Esophagus mucosa (tissue), 1 donor: ENCODE data around the gene GJC2. TPM values are rescaled to one million over a fixed set of nuclear protein-coding genes. Genes with fewer than 3 reads are reported as not detected.
A peak's percentile ranks its signal among the peaks of the same experiment; 100 is the strongest.
"Not testable (repeated sequence)": the region's sequence is repeated elsewhere in the genome, so short reads cannot be mapped to it uniquely, and the experiment has no call there.

Experiments used
- ATAC-seq: fragments of 200-7000 bp; cut with Tn5 transposase; one replicate; pipeline ENCODE4 v1.9.1; 2020
- total RNA-seq: library from RNA; stranded (reverse); gene quantifications from one replicate; pipeline ENCODE4 v1.2.4, GENCODE V29; 2023
- donor health status: DM: yes; HTN: yes; CAD: no.

Gene GJC2
- total RNA-seq: 0.44 TPM

DNA sequence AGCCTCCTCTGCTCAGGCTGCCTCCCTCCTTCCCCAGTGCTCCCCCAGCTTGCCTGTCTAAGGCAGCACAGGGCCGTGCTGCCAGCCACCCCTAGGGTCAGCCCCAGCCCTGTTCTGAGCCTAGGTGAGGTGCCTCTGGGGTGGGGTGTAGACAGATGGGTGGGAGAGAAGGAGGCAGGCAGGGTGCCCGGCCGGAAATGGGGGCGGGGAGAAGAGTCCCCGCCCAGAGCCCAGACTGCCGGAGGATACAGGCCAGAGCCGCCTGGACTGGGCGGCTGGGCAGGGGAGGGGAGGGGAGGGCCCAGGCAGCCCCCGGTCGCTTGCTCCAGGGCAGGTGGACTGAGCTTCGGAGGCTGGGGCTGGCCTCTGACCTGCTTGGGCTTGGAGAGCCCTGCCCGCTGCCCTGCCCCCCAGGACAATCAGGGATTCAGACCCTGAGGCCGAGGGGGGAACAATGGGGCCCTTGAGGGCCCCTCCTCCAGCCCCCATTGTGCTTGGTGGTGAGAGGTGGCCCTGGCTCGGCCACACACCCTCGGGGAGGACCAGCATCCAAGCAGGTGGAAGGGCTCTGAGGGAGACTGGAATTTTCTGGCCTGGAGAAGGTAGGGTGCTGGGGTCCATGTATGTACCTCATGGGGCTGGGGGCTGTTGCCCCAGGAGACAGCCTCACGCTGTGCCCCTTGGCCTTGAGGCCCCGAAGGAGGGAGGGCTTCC lies at the start of gene GJC2:
Gene GJC2 (plus strand): TSS at position 525 of the 714 bp plus-strand sequence. CDS start 7,829 bp downstream, outside the sequence.
- peak; percentile 14 for ATAC-seq

DNA sequence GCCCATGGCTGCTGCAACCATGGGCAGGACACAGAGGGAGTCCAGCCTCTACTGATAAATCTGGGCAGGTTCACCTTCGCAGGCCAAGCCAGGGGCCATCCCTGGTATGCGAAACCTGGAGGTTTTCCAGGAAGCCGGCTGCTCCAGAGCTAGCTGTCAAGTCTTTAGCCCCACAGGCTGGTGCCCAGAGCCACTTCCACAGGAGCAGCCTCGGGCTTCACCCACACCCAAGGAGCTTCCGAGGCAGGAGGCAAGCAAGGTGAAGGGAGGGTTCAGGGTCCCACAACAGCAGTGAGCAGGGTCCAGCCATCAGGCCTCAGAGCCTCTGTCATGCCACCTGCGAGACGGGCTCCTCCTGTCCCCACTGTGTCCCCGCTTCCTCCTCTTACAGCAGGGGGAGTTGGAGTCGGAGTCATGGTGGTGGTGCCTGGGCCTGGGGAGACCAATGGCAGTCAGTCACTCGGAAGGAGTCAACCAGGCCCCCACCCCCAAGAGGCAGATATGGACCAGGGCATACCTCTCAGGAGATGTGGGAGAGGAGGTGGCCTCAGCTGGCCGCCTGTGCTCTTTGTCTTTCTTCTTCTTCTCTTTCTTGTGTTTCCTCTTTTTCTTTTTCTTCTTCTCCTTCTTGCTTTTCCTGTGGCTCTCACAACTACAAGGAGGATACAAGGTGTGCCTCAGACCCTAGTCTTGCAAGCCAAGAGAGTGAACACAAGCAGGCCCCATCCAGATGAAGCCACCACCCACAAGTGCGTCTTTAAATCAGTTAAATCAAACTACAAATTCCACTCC lies 48.7 kb upstream of the GJC2 start:
- no peak for ATAC-seq

DNA sequence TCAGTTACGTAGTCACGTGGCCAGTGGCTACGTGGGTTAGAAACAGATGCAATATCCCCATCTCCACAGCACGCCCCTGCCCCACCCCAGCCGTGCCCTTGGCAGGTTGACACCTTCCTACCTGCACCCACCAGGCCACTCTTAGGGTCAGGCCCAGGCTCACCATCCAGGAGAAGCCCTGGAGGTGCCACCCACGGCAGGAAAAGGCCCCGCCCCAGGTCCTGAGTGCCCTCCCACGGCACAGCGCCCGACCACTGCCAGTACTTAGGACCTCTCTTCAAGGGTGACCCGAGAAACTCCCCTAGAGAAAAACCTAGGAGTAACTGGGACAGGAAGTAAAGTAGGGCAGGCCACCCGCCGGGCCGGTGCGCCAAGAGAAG lies 48.1 kb upstream of the GJC2 start:
- ATAC-seq: peak; percentile 7

DNA sequence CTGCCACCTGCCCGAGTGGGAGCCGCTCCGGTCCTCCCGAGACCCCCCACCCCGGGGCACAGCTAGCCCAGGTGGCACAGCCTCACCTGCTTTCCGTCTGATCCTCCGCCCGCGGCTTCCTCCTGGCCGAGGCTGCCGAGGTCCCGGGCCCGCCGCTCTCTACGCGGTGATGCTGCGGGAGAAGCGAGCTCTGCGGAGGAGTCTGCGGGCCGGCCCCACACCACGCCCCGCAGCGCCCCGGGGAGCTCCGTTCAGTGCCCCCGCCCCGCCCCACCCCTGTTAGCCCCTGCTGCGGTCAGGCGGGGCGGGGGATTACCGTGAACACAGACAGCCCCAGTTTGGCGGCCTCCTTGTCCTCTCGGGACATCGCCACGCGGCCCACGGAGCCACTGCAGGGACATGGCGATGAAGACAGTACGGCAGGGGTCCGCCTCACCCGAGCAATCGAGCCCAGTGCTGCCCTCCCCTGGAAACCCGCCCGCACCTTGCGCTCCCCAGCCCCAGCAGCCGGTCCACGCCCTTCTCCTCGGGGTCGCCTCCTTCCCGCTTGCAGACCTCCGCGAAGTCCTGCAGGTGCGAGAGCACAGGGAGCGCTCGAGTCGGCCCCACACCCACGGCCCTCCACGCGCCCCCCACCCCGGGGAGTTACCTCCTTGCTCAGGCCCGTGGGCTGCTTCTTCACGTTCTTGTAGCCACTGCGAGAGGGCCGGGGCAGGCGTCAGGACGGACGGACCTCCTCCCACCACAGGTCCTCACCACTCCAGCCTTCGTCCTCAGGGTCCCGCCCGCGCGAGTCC lies 47.5 kb upstream of the GJC2 start:
- peak; percentile 44 for ATAC-seq

DNA sequence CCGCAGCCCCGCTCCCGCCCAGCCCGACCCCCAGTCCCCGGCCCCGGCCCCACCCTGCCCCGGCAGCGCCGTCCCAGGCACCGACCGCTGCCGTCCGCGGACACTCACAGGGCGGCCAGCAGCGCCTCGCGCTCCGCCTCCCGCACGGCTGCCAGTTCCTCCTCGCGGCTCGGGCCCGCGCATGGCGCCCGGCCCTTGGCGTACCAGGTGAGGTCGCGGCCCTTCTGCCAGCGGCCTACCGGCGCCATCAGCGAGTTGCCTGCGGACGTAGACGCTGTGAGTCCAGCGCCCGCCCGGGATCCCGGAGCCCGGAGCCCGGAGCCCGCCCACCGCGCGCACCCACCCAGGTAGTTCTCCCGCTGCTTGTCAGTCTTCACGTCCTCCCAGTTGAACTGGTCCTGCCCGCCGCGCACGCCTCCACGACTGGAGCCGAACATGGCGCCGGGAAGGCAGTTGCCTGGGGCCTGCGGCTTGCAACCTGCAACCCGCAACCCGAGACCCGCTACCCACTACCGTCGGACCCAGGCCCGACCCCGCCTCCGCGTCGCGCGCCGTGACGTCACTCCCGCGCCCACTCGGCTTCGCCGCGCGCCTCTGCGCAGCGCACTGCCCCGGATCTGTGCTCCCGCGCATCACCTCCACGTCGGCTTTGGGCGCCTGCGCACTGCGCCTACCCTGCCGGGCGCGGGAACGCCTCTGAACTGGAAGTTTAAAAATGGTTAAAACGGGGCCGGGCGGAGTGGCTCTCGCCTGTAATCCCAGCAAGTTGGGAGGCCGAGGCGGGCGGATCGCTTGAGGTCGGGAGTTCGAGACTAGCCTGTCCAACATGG lies 46.7 kb upstream of the GJC2 start, which contains the start of gene C1orf35:
Gene C1orf35 (minus strand): TSS at position 535 of the 830 bp plus-strand sequence. CDS start 98 bp downstream, at position 437.
- peak; percentile 86 for ATAC-seq

DNA sequence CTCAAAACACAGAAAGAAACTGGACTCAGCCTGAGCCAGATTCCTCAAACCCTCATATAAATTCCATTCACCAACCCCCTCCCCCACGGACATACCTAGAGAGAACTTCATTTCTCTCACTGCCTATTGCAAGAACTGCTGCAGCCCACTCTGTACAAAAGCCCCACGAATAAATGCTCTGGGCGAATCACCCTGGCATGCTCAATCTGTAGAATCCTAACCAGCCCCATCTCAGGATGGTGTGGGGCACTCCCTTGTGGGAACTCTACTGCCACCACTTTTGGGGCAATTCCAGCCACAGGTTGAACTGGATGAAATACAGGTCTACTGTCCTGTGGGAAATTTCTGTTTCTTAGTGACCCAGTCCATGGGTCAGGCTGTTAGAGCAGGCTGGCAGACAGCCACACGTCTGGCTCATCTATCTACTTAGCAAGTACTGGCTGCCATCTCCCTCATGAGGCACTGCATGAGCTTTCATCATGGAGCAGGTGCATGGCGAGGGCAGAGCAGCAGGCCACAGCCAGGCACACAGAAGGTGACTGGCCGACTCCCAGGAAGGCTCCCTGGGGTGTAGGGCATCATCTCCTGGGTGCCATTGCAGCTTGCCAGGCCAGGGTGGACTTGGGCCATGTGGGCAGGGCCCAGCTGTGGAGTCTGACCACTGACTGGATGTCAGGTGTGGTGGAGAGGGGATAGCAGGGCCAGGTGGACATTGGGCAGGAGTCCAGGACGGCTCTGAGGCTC lies 45.0 kb upstream of the GJC2 start:
- no peak for ATAC-seq

DNA sequence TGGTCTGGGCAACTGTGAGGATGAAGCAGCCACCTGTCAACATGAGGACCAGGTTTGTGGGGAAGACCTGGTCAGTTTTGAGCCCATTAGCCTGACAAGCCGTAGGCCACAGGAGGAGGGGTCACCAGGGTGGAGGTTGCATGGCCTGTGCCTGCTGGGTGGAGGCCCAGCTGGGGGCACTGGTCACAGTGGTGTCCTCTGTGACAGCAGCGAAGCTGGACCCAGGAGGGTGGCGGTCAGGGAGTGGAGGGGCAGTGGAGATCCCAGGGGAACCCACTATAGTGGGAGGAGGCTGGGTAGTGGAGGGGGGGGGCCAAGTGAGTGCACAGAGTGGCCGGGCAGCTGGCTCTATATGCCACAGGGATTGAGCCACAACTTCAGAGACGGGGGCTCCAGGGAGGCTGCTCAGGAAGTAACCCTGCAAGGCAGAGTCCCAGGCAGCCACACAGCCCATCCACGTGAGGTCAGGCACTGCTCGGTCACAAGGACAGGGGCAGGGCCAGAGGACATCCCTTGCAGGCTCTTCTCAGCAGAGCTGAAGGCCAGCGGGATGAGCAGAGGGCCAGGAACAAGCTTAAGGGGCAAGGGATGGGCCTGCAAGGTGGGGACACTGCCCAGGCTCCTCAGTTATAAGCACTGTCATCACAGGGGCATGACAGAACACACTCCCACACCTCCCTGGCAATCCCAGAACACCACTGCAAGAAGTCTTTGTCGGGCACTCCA lies 44.3 kb upstream of the GJC2 start:
- no peak for ATAC-seq

DNA sequence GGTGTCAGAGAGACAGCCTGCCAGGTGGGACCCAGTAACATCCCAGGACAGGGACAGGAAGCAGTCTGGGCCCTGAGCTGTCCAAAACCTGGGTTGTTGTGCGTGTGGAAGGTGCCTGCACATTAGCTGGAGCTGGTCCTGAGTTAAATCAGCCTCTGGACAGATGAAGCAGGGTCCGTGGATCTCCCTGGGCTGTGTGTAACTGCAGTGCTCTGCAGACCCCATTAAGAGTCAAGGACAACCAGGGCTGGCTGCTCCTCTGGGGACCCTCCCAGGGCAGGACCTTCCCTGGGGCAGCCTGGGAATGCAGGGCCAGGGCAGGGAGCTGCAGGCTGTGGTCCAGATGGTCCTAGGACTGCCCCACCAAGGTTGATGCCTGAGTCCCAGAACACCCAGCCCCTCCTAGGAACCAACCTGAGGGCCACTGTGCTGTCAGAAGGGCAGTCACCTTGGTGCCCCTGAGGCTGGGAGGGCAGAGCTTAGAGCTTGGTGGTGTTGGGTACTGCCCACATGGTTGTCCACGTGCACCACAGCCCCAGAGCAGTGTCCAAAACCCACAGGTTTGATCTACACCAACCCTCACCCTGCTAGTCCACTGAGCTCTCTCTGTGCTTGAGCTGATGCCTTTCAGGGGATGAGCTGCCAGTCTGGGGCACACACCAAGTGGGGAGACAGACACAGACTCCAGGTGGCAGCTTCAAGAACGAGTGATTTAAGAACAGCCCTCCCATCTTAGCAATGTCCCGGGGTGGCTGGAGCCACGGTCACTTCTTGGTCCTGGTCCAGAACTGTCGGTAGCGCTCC lies 43.5 kb upstream of the GJC2 start:
- ATAC-seq: no peak

DNA sequence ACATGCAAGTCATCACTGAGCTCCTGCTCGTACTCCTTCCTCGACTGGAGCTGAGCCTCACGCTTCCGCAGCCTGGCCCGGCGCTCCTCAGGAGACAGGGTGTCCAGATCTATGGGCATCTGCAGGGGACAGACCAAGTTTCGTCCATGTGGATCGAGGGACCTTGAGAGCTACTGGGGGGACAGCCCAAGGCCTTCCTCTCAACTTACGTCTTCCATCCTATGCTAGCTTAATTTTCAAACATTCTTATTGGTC lies 43.0 kb upstream of the GJC2 start:
- ATAC-seq: no peak

DNA sequence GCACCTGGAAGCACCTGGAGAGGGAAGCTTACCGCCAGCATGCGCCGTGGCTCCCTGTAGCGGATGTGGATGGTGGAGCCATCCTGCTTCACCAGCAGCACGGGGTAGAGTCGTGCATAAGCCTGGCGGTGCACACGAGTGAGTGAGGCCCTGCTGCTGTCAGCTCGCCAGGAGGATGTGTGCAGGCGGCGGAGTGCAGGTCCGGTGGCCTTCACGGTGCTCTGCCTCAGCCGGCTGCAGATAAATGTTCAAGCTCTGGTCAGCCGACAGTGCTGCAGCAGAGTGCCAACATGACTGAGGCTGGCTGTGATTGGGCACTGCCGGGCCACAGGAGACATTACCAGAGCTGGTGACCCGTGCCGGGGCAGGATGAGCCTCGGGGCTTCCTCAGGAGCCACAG lies 42.1 kb upstream of the GJC2 start:
- ATAC-seq: no peak

DNA sequence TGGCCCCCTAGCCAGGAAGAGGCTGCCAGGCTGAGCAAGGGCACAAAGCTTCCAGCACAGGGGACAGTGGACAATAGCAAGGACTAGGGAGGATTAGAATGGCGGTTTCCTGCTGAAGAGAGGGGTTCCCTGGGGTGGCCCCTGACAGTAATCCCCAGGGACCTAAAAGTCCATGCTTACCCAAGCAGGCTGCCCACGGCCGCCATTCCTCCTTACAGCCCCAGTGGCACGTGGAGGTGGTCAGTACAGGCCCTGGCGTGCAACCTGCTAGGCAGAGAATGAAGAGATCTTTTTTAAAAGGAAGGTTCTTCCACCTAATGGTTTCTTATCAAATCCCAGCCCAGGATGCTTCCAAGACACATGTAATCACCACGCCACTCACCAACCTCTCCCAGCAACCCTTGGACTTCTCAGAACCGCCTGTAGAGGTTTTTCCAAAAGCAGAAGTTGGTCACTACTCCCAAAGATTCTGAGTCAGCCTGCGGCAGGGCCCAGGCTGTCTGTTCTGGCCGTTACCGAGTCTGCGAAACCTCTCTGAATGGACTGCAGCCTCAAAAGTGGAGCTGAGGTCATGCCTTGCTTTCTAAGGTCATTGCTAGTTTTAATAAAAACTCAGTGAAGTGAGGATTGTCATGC lies 41.6 kb upstream of the GJC2 start:
- no peak for ATAC-seq

DNA sequence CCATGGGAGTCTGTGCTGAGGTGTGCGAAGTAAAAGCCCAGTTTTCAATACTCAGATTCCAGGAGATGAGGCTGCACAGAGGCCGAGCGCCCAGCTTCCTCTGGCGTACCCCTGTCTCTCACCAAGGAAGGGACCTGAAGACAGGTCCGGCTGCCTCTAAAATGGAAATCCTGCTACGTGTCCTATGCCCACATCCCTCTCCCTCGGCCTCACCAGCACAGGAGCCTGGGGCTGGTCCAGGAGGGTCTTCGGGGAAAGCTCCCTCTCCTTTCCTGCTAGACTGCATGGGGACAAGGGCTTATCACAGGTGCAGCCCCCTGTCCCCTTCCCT lies 41.0 kb upstream of the GJC2 start:
- no peak for ATAC-seq

DNA sequence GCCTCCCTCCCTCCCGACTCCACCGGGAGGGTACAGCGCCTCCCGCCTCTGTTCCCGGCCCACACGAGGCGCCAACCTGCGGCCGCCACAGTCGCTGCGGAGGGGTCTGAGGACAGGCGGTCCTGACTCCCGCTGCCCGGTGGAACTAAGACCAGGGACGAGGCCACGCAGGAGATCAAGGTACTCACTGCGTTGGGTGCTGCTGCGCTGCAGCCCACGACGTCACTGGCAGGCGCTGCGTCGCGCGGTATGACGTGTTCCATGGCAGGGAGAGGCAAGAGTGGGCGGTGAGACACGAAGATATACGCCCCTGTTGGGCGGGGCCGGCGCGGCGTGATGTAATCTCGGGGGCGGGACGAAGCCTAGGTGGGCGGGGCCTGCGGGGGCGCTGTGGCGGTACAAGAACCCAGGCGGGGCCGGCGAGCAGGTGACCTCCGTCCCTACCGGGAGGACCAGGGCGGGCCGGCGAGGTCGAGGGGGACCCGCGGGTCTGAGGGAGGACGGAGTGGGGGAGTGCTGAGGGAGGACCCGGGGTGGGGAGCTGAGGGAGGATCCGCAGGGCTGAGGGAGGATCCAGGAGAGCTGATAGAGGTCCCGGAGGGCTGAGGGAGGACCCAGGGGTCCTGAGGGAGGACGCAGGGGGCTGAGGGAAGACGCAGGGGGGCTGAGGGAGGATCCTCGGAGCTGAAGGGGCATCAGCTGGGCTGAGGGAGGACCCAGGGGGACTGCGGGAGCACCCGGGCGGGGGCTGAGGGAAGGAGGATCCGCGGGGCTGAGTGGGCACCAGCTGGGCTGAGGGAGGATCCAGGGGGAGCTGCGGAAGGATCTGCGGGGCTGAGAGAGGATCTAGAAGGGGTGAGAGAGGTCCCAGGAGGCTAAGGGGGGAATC lies 40.4 kb upstream of the GJC2 start, which contains the start of gene MRPL55:
Gene MRPL55 (minus strand): TSS at position 227 of the 889 bp plus-strand sequence. CDS start 1,039 bp downstream, outside the sequence.
- peak; percentile 98 for ATAC-seq

DNA sequence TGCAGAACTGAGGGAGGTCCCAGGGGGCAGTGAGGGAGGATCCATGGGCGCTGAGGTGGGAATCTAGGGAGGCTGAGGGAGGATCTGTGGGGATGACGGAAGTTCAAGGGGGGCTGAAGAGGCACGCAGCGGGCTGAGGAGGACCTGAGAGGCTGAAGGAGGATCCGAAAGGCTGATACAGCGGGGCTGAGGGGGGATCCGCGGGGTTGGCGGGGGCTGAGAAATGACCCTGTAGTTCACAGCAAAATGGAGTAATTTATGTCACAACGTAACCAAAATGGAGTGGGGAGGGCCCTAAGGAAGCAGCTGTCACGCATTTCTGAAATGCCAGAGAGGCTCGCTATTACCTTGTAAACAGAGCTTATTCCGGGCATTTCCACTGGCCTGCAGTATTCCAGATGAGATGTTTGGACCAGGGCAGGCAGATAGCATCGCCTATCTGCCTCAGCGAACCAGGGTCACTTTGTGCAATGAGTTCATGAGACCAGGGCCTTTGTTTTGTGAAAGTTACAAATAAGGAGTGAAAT lies 39.7 kb upstream of the GJC2 start:
- no peak for ATAC-seq

DNA sequence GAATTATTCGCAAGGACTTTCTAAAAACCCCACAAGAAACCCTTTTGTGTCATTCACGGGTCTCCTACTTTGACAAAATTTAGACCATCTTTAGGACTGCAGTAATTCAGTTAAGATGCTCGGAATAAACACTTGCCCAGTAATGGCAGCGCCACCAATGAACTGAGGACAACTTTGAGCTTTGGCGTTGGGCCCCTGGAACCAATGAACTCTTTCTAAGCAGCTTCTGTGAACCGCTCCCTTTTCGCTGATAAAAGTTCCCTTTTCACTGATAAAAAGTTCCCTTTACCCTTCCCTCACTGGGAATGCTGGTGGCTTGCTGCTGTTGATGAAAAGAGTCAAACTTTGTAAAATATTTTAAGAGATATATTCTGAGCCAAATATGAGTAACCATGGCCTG lies 39.2 kb upstream of the GJC2 start:
- ATAC-seq: no peak

DNA sequence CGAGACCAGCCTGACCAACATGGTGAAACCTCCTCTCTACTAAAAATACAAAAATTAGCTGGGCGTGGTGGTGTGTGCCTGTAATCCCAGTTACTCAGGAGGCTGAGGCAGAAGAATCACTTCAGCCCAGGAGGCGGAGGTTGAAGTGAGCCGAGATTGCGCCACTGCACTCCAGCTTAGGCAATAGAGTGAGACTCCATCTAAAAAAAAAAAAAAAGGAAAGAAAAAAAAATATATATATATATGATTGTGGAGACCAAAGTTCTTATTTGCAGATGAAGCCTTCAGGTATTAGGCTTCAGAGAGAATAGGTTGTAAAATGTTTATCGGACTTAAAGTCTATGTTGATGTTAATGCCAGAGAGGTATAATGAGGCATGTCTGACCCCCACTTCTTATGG lies 38.4 kb upstream of the GJC2 start:
- ATAC-seq: not testable (repeated sequence)

DNA sequence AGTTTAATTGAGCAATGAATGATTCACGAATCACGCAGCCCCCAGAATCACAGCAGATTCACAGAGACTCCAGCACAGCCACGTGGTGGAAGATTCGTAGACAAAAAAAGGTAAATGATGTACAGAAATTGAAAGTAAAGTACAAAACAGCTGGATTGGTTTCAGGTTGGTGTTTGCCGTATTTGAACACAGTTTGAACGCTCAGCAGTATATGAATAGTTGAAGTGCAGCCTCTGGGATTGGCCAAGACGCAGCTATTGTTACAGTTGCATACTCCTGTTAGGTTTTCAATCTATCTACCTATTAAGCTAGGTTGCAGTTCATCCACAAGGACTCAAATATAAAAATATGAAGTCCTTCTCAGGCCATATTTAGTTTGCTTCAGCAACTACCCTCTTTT lies 37.6 kb upstream of the GJC2 start:
- ATAC-seq: no peak

DNA sequence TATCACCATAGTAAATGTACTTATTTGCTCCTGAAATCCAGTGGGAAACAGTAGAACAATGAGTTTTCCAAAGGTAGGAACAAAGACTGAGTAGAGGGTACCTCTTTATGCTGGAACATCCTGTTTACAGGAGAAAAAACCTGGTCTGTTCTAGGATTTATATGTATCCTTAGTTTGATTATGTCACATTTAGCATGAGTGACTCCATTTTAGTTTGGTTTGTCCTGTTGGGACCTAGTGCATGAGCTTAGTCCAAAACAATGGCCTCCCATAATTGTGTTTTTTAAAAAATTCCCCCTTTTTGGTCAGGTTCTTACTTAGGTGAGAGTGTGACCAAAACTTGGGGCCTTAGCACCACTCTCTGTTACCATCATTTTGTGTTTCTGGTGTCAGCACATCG lies 37.1 kb upstream of the GJC2 start:
- ATAC-seq: no peak
